Measurements from ENCODE around the gene PKIG. TPM values are rescaled to one million over a fixed set of nuclear protein-coding genes. Genes with fewer than 3 reads are reported as not detected.

Gene PKIG
- polyA plus RNA-seq, 3 donors: 0.67 to 1.4 (median 0.84) TPM

GRCh38 chr20:44609516-44610312 is 27.3 kb downstream of the PKIG start:
- H3K9ac ChIP-seq (ENCODE audit: insufficient read depth, low read length, poor library complexity, severe bottlenecking): no peak overlapping the region
- Mint-ChIP-seq H3K4me1 (peaks cover 16% of the 10 kb centered on the region), H3K27ac (peak overlapping the region in 5 of 7 donors; percentile 63 to 88 (median 88)), H3K36me3 (peaks cover 7 to 8% of the 10 kb centered on the region in 2 donors), H3K4me3 (peak overlapping the region; percentile 70 to 86), H3K27me3 (ENCODE audit: low read depth in 3 of 3) (peaks cover 0 to 3% (median 2%) of the 10 kb centered on the region in 3 donors), H3K9me3 (peaks cover 0 to 5% (median 0%) of the 10 kb centered on the region in 7 donors)
- H3K27ac ChIP-seq (ENCODE audit: low read depth in 1 of 2, low read length in 2 of 2): peak overlapping the region in 1 of 2 donors; percentile 41
- H3K27me3 ChIP-seq (ENCODE audit: control insufficient read depth in 2 of 2, insufficient read depth in 2 of 2, low read length in 2 of 2): no peaks in the 10 kb centered on the region
- peak overlapping the region in 1 of 3 experiments; percentile 58 for H3K4me3 ChIP-seq (replicated peaks in 1 of 3; ENCODE audit: low read depth in 2 of 3, low read length in 3 of 3)
- H4K20me1 ChIP-seq (ENCODE audit: insufficient read depth, low read length): no peaks in the 10 kb centered on the region
- H3K4me2 ChIP-seq (replicated peaks; ENCODE audit: extremely low read depth, low read length, poor library complexity, severe bottlenecking): peak overlapping the region; percentile 63
- peaks cover 24 to 27% of the 10 kb centered on the region in 2 donors for H3K4me1 ChIP-seq (ENCODE audit: control insufficient read depth in 1 of 2, insufficient read depth in 2 of 2, low read length in 2 of 2)
- peak; percentile 98 for TF ChIP-seq CTCF (IDR thresholded peaks at IDR 0.05)
- no peaks in the 10 kb centered on the region for H3K9me3 ChIP-seq (replicated peaks in 1 of 2; ENCODE audit: control insufficient read depth in 1 of 2, insufficient read depth in 1 of 2, low read length in 2 of 2)
- no peaks in the 10 kb centered on the region for H3K79me2 ChIP-seq (ENCODE audit: insufficient read depth, low read length)
- DNase-seq: peak; percentile 70 to 88 (median 88)
- WGBS (ENCODE audit: insufficient coverage): 51% methylated on average over 19 of the region's 25 CpGs
- peaks cover 0 to 8% of the 10 kb centered on the region in 2 donors for H3K36me3 ChIP-seq (replicated peaks in 1 of 2; ENCODE audit: control insufficient read depth in 1 of 2, insufficient read depth in 2 of 2, low read length in 2 of 2)
- intact Hi-C loops (cut with micrococcal nuclease): loop anchor here (2.0 to 5.0 kb wide), 6 partner anchors 33 to 227 kb away; partner anchors contain the start of genes ADA (in 1 of the 2), SERINC3 (in 1 of the 2) and TTPAL (in 1 of the 2)
- H2AFZ ChIP-seq (ENCODE audit: insufficient read depth, low read depth, low read length, poor library complexity, severe bottlenecking): peak overlapping the region; percentile 70

- peak; percentile 37 for TF ChIP-seq CTCF (IDR thresholded peaks at IDR 0.05)
- Histone ChIP-seq H3K9me3 (replicated peaks in 1 of 2; ENCODE audit: control insufficient read depth in 1 of 2, insufficient read depth in 1 of 2, low read length in 2 of 2) (no peaks in the 10 kb centered on the region), H3K36me3 (replicated peaks in 1 of 2; ENCODE audit: control insufficient read depth in 1 of 2, insufficient read depth in 2 of 2, low read length in 2 of 2) (peaks cover 0 to 10% of the 10 kb centered on the region in 2 donors), H3K79me2 (ENCODE audit: insufficient read depth, low read length) (no peaks in the 10 kb centered on the region), H3K4me2 (replicated peaks; ENCODE audit: extremely low read depth, low read length, poor library complexity, severe bottlenecking) (no peak overlapping the region), H4K20me1 (ENCODE audit: insufficient read depth, low read length) (no peaks in the 10 kb centered on the region), H3K4me3 (replicated peaks in 1 of 3; ENCODE audit: low read depth in 2 of 3, low read length in 3 of 3) (no peak overlapping the region), H3K9ac (ENCODE audit: insufficient read depth, low read length, poor library complexity, severe bottlenecking) (no peak overlapping the region), H2AFZ (ENCODE audit: insufficient read depth, low read depth, low read length, poor library complexity, severe bottlenecking) (peak overlapping the region; percentile 70), H3K27ac (ENCODE audit: low read depth in 1 of 2, low read length in 2 of 2) (no peak overlapping the region), H3K27me3 (ENCODE audit: control insufficient read depth in 2 of 2, insufficient read depth in 2 of 2, low read length in 2 of 2) (no peaks in the 10 kb centered on the region), H3K4me1 (ENCODE audit: control insufficient read depth in 1 of 2, insufficient read depth in 2 of 2, low read length in 2 of 2) (peaks cover 20% of the 10 kb centered on the region in 2 donors)
- WGBS (ENCODE audit: insufficient coverage): no CpG with 5 or more reads among the region's 1 CpG
- H3K27ac Mint-ChIP-seq: peak overlapping the region in 6 of 7 donors; percentile 20 to 88 (median 68)
- peaks cover 0 to 2% (median 0%) of the 10 kb centered on the region in 3 donors for H3K27me3 Mint-ChIP-seq (ENCODE audit: low read depth in 3 of 3)
- peaks cover 14% of the 10 kb centered on the region in 2 donors for H3K36me3 Mint-ChIP-seq
- H3K4me1 Mint-ChIP-seq: peaks cover 19% of the 10 kb centered on the region
- DNase-seq: peak in 1 of 3 donors; percentile 15
- peaks cover 0 to 5% (median 0%) of the 10 kb centered on the region in 7 donors for H3K9me3 Mint-ChIP-seq
- intact Hi-C loops (cut with micrococcal nuclease): loop anchor here in 1 of 2 donors (2.0 to 5.0 kb wide), 3 partner anchors 34 to 88 kb away; partner anchors contain the start of genes ADA and SERINC3
- no peak overlapping the region for H3K4me3 Mint-ChIP-seq
Measured at GRCh38 chr20:44610313-44610962, 28.1 kb downstream of the PKIG start.
